ENCODE results near the gene PNLIPRP1. TPM values are rescaled to one million over a fixed set of nuclear protein-coding genes. Genes with fewer than 3 reads are reported as not detected.

The PNLIPRP1 gene
- total and polyA plus RNA-seq, 2 experiments from 2014 or later = 0.39 TPM; not detected in 1

DNA sequence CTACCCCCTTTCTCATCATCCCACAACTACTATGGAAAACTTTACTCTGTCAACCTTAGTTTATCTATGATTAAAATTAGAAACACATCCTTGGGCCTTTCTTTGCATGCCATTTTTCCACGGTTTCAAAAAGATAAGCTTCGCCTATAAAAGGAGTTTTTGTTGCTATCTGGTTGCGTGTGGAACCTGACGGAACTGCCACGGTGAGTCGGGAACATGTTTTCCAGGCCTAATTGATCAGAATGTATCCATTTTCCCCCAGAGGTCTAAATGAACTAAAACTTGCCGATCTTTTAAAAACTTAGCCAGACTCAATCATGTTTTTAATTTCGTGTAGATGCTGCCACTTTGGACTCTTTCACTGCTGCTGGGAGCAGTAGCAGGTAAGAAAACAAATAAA lies 45.0 kb upstream of the PNLIPRP1 start, which contains the start of gene PNLIP:
Gene PNLIP, plus strand, starts transcription at position 176 of the 400 bp plus-strand sequence. Its CDS starts 162 bp downstream, at position 338.
- no peaks in the 10 kb centered on the region for H3K9me3 ChIP-seq (ENCODE audit: low read depth)
- H3K4me3 ChIP-seq = no peak within 1 kb of the TSS
- no peaks in the 10 kb centered on the region for H3K36me3 ChIP-seq (replicated peaks; ENCODE audit: insufficient read depth, low read depth)
- no peak for TF ChIP-seq EZH2phosphoT487 (IDR thresholded peaks at IDR 0.05; ENCODE audit: low read depth, severe bottlenecking, unreplicated experiment)
- no peak for TF ChIP-seq EZH2 (IDR thresholded peaks at IDR 0.05; ENCODE audit: borderline replicate concordance)
- TF ChIP-seq, protein P1, sequence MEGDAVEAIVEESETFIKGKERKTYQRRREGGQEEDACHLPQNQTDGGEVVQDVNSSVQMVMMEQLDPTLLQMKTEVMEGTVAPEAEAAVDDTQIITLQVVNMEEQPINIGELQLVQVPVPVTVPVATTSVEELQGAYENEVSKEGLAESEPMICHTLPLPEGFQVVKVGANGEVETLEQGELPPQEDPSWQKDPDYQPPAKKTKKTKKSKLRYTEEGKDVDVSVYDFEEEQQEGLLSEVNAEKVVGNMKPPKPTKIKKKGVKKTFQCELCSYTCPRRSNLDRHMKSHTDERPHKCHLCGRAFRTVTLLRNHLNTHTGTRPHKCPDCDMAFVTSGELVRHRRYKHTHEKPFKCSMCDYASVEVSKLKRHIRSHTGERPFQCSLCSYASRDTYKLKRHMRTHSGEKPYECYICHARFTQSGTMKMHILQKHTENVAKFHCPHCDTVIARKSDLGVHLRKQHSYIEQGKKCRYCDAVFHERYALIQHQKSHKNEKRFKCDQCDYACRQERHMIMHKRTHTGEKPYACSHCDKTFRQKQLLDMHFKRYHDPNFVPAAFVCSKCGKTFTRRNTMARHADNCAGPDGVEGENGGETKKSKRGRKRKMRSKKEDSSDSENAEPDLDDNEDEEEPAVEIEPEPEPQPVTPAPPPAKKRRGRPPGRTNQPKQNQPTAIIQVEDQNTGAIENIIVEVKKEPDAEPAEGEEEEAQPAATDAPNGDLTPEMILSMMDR (IDR thresholded peaks at IDR 0.05; ENCODE audit: poor library complexity) = no peak
- no peaks in the 10 kb centered on the region for H3K27me3 ChIP-seq
- no peak within 1 kb of the TSS for H3K4me2 ChIP-seq
- no peak within 1 kb of the TSS for H2AFZ ChIP-seq
- no peaks in the 10 kb centered on the region for H3K9me2 ChIP-seq (replicated peaks; ENCODE audit: insufficient read depth)
- DNase-seq (ENCODE audit: low spot score) = no peak
- no peak within 1 kb of the TSS for H3K27ac ChIP-seq
- no peaks in the 10 kb centered on the region for H4K20me1 ChIP-seq (ENCODE audit: insufficient read depth, poor library complexity, severe bottlenecking)
- 82% methylated on average over 8 of the region's 8 CpGs for WGBS (ENCODE audit: low lambda C conversion rate, missing lambda C conversion rate)
- H3K79me2 ChIP-seq = no peaks in the 10 kb centered on the region
- H3K4me1 ChIP-seq (ENCODE audit: insufficient read depth) = no peaks in the 10 kb centered on the region

DNA sequence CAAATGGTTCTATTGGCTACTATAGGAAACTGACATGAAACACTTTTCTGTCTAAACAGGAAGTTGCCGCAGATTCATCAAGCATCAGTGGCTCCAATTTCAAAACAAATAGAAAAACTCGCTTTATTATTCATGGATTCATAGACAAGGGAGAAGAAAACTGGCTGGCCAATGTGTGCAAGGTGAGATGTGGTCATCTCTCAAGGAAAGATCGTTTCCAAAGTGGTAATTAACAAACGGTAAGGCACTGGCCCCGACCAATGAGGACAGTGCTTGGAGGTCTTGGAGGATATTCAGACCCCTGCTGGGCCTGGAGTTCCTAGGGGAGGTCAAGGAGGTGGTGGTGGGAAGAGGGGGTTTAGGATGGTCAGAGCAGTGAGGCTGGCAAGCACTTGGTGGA lies 42.5 kb upstream of the PNLIPRP1 start:
- no peak for DNase-seq (ENCODE audit: low spot score)
- H3K4me3 ChIP-seq = no peak overlapping the region

GRCh38 chr10:116553378-116553980 lies 37.3 kb upstream of the PNLIPRP1 start:
- TF ChIP-seq, protein P1 (IDR thresholded peaks at IDR 0.05; ENCODE audit: poor library complexity) = no peak
- TF ChIP-seq EZH2phosphoT487 (IDR thresholded peaks at IDR 0.05; ENCODE audit: low read depth, severe bottlenecking, unreplicated experiment) (no peak), EZH2 (IDR thresholded peaks at IDR 0.05; ENCODE audit: borderline replicate concordance) (no peak)
- Histone ChIP-seq H3K36me3 (replicated peaks; ENCODE audit: insufficient read depth, low read depth) (no peaks in the 10 kb centered on the region), H3K4me1 (ENCODE audit: insufficient read depth) (no peaks in the 10 kb centered on the region), H4K20me1 (ENCODE audit: insufficient read depth, poor library complexity, severe bottlenecking) (no peaks in the 10 kb centered on the region), H2AFZ (no peak overlapping the region), H3K4me3 (no peak overlapping the region), H3K9me3 (ENCODE audit: low read depth) (no peaks in the 10 kb centered on the region), H3K9me2 (replicated peaks; ENCODE audit: insufficient read depth) (no peaks in the 10 kb centered on the region), H3K27ac (no peak overlapping the region), H3K27me3 (no peaks in the 10 kb centered on the region), H3K79me2 (no peaks in the 10 kb centered on the region), H3K4me2 (no peak overlapping the region)
- DNase-seq (ENCODE audit: low spot score) = no peak
- 92% methylated on average over 13 of the region's 13 CpGs for WGBS (ENCODE audit: low lambda C conversion rate, missing lambda C conversion rate)

More for the DNA sequence above, 42.5 kb upstream of the PNLIPRP1 start:
- Histone ChIP-seq H3K27ac (no peak overlapping the region), H3K9me3 (ENCODE audit: low read depth) (no peaks in the 10 kb centered on the region), H2AFZ (no peak overlapping the region), H3K4me1 (ENCODE audit: insufficient read depth) (no peaks in the 10 kb centered on the region), H3K79me2 (no peaks in the 10 kb centered on the region), H3K27me3 (no peaks in the 10 kb centered on the region), H4K20me1 (ENCODE audit: insufficient read depth, poor library complexity, severe bottlenecking) (no peaks in the 10 kb centered on the region), H3K36me3 (replicated peaks; ENCODE audit: insufficient read depth, low read depth) (no peaks in the 10 kb centered on the region), H3K4me2 (no peak overlapping the region), H3K9me2 (replicated peaks; ENCODE audit: insufficient read depth) (no peaks in the 10 kb centered on the region)
- TF ChIP-seq EZH2phosphoT487 (IDR thresholded peaks at IDR 0.05; ENCODE audit: low read depth, severe bottlenecking, unreplicated experiment) (no peak), EZH2 (IDR thresholded peaks at IDR 0.05; ENCODE audit: borderline replicate concordance) (no peak)
- TF ChIP-seq, protein P1 (IDR thresholded peaks at IDR 0.05; ENCODE audit: poor library complexity) = no peak
- 88% methylated on average over 5 of the region's 5 CpGs for WGBS (ENCODE audit: low lambda C conversion rate, missing lambda C conversion rate)

All from hepatocyte (in vitro differentiated cells).